Activated CD4-positive, alpha-beta T cell treated with anti-CD3 and anti-CD28 coated beads for 36 hours (primary cell): ENCODE results near the gene CDYL2. TPM values are rescaled to one million over a fixed set of nuclear protein-coding genes. Genes with fewer than 3 reads are reported as not detected.
"Not testable (repeated sequence)": the region's sequence is repeated elsewhere in the genome, so short reads cannot be mapped to it uniquely, and the experiment has no call there.

Experiments
- ATAC-seq: fragments of 200-7000 bp; cut with Tn5 transposase; one replicate; pipeline ENCODE4 v1.10.0; 2021; ENCODE audit warnings: mild to moderate bottlenecking, moderate library complexity
- CTCF ChIA-PET: fragments of 350-600 bp; sonication (Branson Sonifier 250); formaldehyde crosslinking; loops from one replicate; lab custom pipeline; 2021; ENCODE audit warnings: antibody characterized with exemption; lab: Charles Lee
- POLR2A ChIA-PET: fragments of 350-600 bp; sonication (Branson Sonifier 250); formaldehyde crosslinking; loops from one replicate; lab custom pipeline; 2021; ENCODE audit warnings: antibody characterized with exemption, inconsistent platforms; lab: Charles Lee
- DNase-seq: peaks from one replicate; pipeline ENCODE4 v3.0.0-alpha.2; 2020
- H3K27ac Mint-ChIP-seq: one replicate; pipeline ENCODE4 v1.8.0; 2021; ENCODE audit warnings: mixed read lengths
- H3K27me3 Mint-ChIP-seq: one replicate; pipeline ENCODE4 v1.8.0; 2021; ENCODE audit warnings: mixed read lengths
- H3K36me3 Mint-ChIP-seq: one replicate; pipeline ENCODE4 v1.8.0; 2021; ENCODE audit warnings: low read depth, mixed read lengths
- H3K4me1 Mint-ChIP-seq: one replicate; pipeline ENCODE4 v1.8.0; 2021; ENCODE audit warnings: mixed read lengths
- H3K4me3 Mint-ChIP-seq: one replicate; pipeline ENCODE4 v1.8.0; 2021; ENCODE audit warnings: mild to moderate bottlenecking, moderate library complexity, mixed read lengths
- H3K9me3 Mint-ChIP-seq: one replicate; pipeline ENCODE4 v1.8.0; 2021; ENCODE audit warnings: low read depth, mixed read lengths
- intact Hi-C, 2 experiments: fragments of 100-400 bp; cut with DNase I in 1 of 2; cut with micrococcal nuclease in 1 of 2; formaldehyde crosslinking; loops; one replicate each; pipeline versions ENCODE4 v1.14.2 to v1.15.1; 2022 to 2024; cut with DNase I, micrococcal nuclease
- total RNA-seq, 2 experiments: library from RNA; stranded (reverse); gene quantifications; one replicate each; pipeline ENCODE4 v1.2.3, GENCODE V29; 2021

The CDYL2 gene
- total RNA-seq, 2 experiments from 2014 or later, result 17.6 to 21.5 TPM

DNA sequence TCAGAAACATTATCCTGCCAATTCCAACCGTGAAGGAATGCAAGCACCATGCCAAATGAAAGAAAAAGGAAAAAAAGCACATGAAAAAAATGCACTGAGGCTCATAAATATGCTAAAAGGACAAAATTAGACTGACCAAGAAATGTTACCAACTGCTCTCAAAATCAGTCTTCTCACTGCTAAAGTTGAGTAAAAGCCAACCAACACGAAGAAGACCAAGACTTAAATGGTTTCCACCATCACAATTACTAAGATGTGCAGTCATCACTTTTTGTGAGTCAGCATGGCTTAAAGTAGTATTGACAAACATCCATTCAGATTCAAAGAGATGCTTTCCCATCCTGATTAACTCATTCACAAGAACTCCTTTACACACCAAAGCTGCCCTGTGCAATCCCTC lies 16.4 kb downstream of the CDYL2 start:
- Mint-ChIP-seq H3K36me3 (peaks cover 2% of the 10 kb centered on the region), H3K4me3 (no peak overlapping the region), H3K4me1 (peaks cover 6% of the 10 kb centered on the region), H3K9me3 (peaks cover 25% of the 10 kb centered on the region), H3K27me3 (no peaks in the 10 kb centered on the region), H3K27ac (no peak overlapping the region)
- CTCF ChIA-PET, result no interaction called here
- intact Hi-C loops, result no loop called here
- ATAC-seq, result peak; percentile 53
- POLR2A ChIA-PET, result no interaction called here
- no peak for DNase-seq

DNA sequence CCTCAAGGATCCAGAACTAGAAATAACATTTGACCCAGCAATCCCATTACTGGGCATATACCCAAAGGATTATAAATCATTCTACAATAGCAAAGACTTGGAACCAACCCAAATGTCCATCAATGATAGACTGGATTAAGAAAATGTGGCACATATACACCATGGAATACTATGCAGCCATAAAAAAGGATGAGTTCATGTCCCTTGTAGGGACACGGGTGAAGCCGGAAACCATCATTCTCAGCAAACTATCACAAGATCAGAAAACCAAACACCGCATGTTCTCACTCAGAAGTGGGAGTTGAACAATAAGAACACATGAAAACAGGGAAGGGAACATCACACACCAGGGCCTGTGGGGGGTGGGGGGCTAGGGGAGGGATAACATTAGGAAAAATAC lies 17.8 kb downstream of the CDYL2 start:
- intact Hi-C loops, POLR2A ChIA-PET, H3K27me3 Mint-ChIP-seq, DNase-seq, ATAC-seq, CTCF ChIA-PET, H3K4me3 Mint-ChIP-seq, H3K4me1 Mint-ChIP-seq, H3K27ac Mint-ChIP-seq: not testable (repeated sequence)
- Mint-ChIP-seq H3K36me3 (peaks cover 11% of the 10 kb centered on the region), H3K9me3 (peaks cover 32% of the 10 kb centered on the region)

GRCh38 chr16:80784951-80785350 lies 19.4 kb downstream of the CDYL2 start:
- intact Hi-C loops, result no loop called here
- CTCF ChIA-PET, result interaction anchor here (0.6 kb wide), 1 partner anchor 256 kb away, joined by 3 read pairs; no protein-coding TSS in a partner anchor
- Mint-ChIP-seq H3K27me3 (no peaks in the 10 kb centered on the region), H3K9me3 (peaks cover 41% of the 10 kb centered on the region), H3K27ac (no peak overlapping the region), H3K4me3 (no peak overlapping the region), H3K4me1 (peaks cover 6% of the 10 kb centered on the region), H3K36me3 (peaks cover 11% of the 10 kb centered on the region)
- ATAC-seq (no peak), DNase-seq (no peak)
- POLR2A ChIA-PET, result no interaction called here

GRCh38 chr16:80778703-80779102 lies 25.7 kb downstream of the CDYL2 start:
- ATAC-seq, result no peak
- no peak for DNase-seq
- ChIA-PET POLR2A (no interaction called here), CTCF (interaction anchor here (1.6 kb wide), 1 partner anchor 9 kb away, joined by 4 read pairs; no protein-coding TSS in a partner anchor)
- Mint-ChIP-seq H3K36me3 (peaks cover 9% of the 10 kb centered on the region), H3K4me1 (peaks cover 2% of the 10 kb centered on the region), H3K4me3 (no peak overlapping the region), H3K27ac (no peak overlapping the region), H3K9me3 (peaks cover 23% of the 10 kb centered on the region), H3K27me3 (no peaks in the 10 kb centered on the region)
- intact Hi-C loops, result no loop called here

DNA sequence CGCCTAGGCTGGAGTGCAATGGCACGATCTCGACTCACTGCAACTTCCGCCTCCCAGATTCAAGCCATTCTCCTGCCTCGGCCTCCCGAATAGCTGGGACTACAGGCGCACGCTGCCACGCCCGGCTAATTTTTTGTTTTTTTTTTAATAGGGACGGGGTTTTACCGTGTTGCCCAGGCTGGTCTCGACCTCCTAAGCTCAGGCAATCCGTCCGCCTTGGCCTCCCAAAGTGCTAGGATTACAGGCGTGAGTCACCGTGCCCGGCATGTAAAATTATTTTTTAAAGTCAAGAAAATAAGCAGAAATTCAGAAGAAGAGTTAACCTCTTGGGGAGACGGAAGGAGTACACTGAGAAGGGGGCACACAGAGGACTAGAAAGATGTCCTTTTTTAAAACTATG lies 27.5 kb downstream of the CDYL2 start:
- H3K36me3 Mint-ChIP-seq, result peaks cover 5% of the 10 kb centered on the region
- H3K27me3 Mint-ChIP-seq, result no peaks in the 10 kb centered on the region
- ChIA-PET POLR2A (no interaction called here), CTCF (interaction anchor here (0.9 to 1.4 kb wide), 3 partner anchors 14 to 250 kb away, joined by 4 read pairs; no protein-coding TSS in a partner anchor)
- H3K4me1 Mint-ChIP-seq, result peaks cover 2% of the 10 kb centered on the region
- peaks cover 12% of the 10 kb centered on the region for H3K9me3 Mint-ChIP-seq
- H3K27ac Mint-ChIP-seq, result no peak overlapping the region
- no peak for DNase-seq
- ATAC-seq, result no peak
- no peak overlapping the region for H3K4me3 Mint-ChIP-seq
- intact Hi-C loops, result no loop called here

GRCh38 chr16:80775450-80775849 lies 28.9 kb downstream of the CDYL2 start:
- Mint-ChIP-seq H3K27me3 (no peaks in the 10 kb centered on the region), H3K9me3 (peaks cover 10% of the 10 kb centered on the region), H3K4me3 (no peak overlapping the region), H3K27ac (no peak overlapping the region), H3K36me3 (peaks cover 7% of the 10 kb centered on the region), H3K4me1 (peaks cover 2% of the 10 kb centered on the region)
- CTCF ChIA-PET, result interaction anchor here (1.0 to 1.4 kb wide), 3 partner anchors 15 to 249 kb away, joined by 4 read pairs; no protein-coding TSS in a partner anchor
- DNase-seq (no peak), ATAC-seq (no peak)
- POLR2A ChIA-PET, result no interaction called here
- intact Hi-C loops, result no loop called here

- Mint-ChIP-seq H3K27me3 (no peaks in the 10 kb centered on the region), H3K9me3 (peaks cover 8% of the 10 kb centered on the region), H3K4me1 (peaks cover 11% of the 10 kb centered on the region), H3K4me3 (no peak overlapping the region), H3K27ac (no peak overlapping the region), H3K36me3 (peaks cover 8% of the 10 kb centered on the region)
- DNase-seq, result no peak
- CTCF ChIA-PET, result no interaction called here
- POLR2A ChIA-PET, result no interaction called here
- no peak for ATAC-seq
- intact Hi-C loops, result no loop called here
Observed at GRCh38 chr16:80766798-80767197, 37.6 kb downstream of the CDYL2 start.

DNA sequence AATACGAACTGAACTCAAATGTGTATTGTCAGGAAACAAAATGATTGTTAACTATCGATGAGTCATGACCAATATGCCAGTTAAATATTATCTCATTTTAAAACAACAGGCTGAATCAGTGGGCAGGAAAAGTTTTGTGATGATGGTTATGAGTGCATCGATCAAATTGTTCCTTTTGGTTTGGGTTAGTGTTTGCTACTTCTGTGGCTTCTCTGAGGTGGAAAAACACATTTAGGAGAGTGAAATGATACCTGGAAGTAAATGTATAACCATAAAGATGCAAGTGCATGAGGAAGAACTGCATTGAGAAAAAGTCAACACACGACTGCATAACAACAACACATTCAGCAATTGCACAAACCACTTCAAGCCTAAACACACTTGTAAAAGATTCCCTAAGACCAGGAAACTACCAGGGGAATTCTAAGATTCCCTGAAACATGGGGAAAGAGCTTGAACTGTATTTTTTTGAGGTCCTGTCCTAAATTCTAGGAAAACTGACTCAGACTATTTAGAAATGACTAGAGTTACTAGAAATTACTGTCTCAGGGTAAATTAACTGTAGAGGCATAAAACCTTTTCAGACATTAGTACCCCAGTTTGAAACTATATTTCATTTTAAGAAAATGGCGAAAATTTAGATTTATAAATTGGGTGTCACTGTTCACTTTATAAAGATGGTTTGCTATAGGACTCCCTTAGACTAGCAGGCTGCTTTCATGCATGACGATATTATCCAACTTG lies 44.8 kb downstream of the CDYL2 start:
- peak overlapping the region; percentile 65 for H3K27ac Mint-ChIP-seq
- H3K4me1 Mint-ChIP-seq, result peaks cover 15% of the 10 kb centered on the region
- ChIA-PET POLR2A (interaction anchor here (1.0 kb wide), 1 partner anchor 47 kb away, joined by 4 read pairs; no protein-coding TSS in a partner anchor), CTCF (no interaction called here)
- no peaks in the 10 kb centered on the region for H3K27me3 Mint-ChIP-seq
- H3K36me3 Mint-ChIP-seq, result peaks cover 1% of the 10 kb centered on the region
- intact Hi-C loops, result loop anchor here (1.0 to 2.0 kb wide), 3 partner anchors 41 to 179 kb away; no protein-coding TSS in a partner anchor
- no peak overlapping the region for H3K4me3 Mint-ChIP-seq
- H3K9me3 Mint-ChIP-seq, result no peaks in the 10 kb centered on the region
- ATAC-seq (peak; percentile 76), DNase-seq (no peak)

- DNase-seq (no peak), ATAC-seq (no peak)
- ChIA-PET CTCF (interaction anchor here (0.6 to 1.5 kb wide), 2 partner anchors 131 to 228 kb away, joined by 3 to 4 read pairs; no protein-coding TSS in a partner anchor), POLR2A (no interaction called here)
- H3K9me3 Mint-ChIP-seq, result no peaks in the 10 kb centered on the region
- peaks cover 17% of the 10 kb centered on the region for H3K4me1 Mint-ChIP-seq
- H3K4me3 Mint-ChIP-seq, result no peak overlapping the region
- no peaks in the 10 kb centered on the region for H3K36me3 Mint-ChIP-seq
- H3K27me3 Mint-ChIP-seq, result no peaks in the 10 kb centered on the region
- intact Hi-C loops, result no loop called here
- H3K27ac Mint-ChIP-seq, result no peak overlapping the region
Observed at GRCh38 chr16:80754476-80754875, 49.9 kb downstream of the CDYL2 start.

- no peaks in the 10 kb centered on the region for H3K9me3 Mint-ChIP-seq
- DNase-seq (no peak), ATAC-seq (no peak)
- H3K36me3 Mint-ChIP-seq, result peaks cover 2% of the 10 kb centered on the region
- POLR2A ChIA-PET, result no interaction called here
- intact Hi-C loops, result no loop called here
- peaks cover 15% of the 10 kb centered on the region for H3K4me1 Mint-ChIP-seq
- H3K4me3 Mint-ChIP-seq, result no peak overlapping the region
- no peaks in the 10 kb centered on the region for H3K27me3 Mint-ChIP-seq
- CTCF ChIA-PET, result interaction anchor here (1.0 kb wide), 1 partner anchor 11 kb away, joined by 3 read pairs; no protein-coding TSS in a partner anchor
- H3K27ac Mint-ChIP-seq, result no peak overlapping the region
Observed at GRCh38 chr16:80752541-80752940, 51.9 kb downstream of the CDYL2 start.

GRCh38 chr16:80751167-80751566 lies 53.2 kb downstream of the CDYL2 start:
- DNase-seq (no peak), ATAC-seq (no peak)
- ChIA-PET CTCF (interaction anchor here (1.0 kb wide), 1 partner anchor 18 kb away, joined by 4 read pairs; no protein-coding TSS in a partner anchor), POLR2A (no interaction called here)
- H3K4me1 Mint-ChIP-seq, result peaks cover 16% of the 10 kb centered on the region
- no peaks in the 10 kb centered on the region for H3K9me3 Mint-ChIP-seq
- H3K4me3 Mint-ChIP-seq, result no peak overlapping the region
- peaks cover 2% of the 10 kb centered on the region for H3K36me3 Mint-ChIP-seq
- no peaks in the 10 kb centered on the region for H3K27me3 Mint-ChIP-seq
- intact Hi-C loops, result no loop called here
- no peak overlapping the region for H3K27ac Mint-ChIP-seq

- intact Hi-C loops, result no loop called here
- peaks cover 15% of the 10 kb centered on the region for H3K36me3 Mint-ChIP-seq
- no peak overlapping the region for H3K27ac Mint-ChIP-seq
- H3K4me3 Mint-ChIP-seq, result no peak overlapping the region
- H3K4me1 Mint-ChIP-seq, result peaks cover 31% of the 10 kb centered on the region
- POLR2A ChIA-PET, result no interaction called here
- ATAC-seq, result no peak
- H3K9me3 Mint-ChIP-seq, result no peaks in the 10 kb centered on the region
- CTCF ChIA-PET, result interaction anchor here (1.1 kb wide), 1 partner anchor 80 kb away, joined by 4 read pairs; no protein-coding TSS in a partner anchor
- no peak for DNase-seq
- H3K27me3 Mint-ChIP-seq, result no peaks in the 10 kb centered on the region
Observed at GRCh38 chr16:80746231-80746630, 58.2 kb downstream of the CDYL2 start.
